Measurements from ENCODE around the gene SPAG9.

- TF ChIP-seq CTCF (IDR thresholded peaks at IDR 0.05) (no peak), POLR2A (IDR thresholded peaks at IDR 0.05) (no peak)
Observed at GRCh38 chr17:51152766-51153209, 32.1 kb upstream of the SPAG9 start.
